ENCODE measurements around the gene GPR17.

GRCh38 chr2:127670957-127671290, 25.0 kb downstream of the GPR17 start:
- no peak for TF ChIP-seq CTCF (conservative IDR thresholded peaks at IDR 0.05; ENCODE audit: low read depth, low read length)
- no peak for TF ChIP-seq EZH2phosphoT487 (IDR thresholded peaks at IDR 0.05; ENCODE audit: borderline replicate concordance, low read length)

Data from PC-3 (cell line).